K562 (cell line): ENCODE data around the gene TRIM69. TPM values are rescaled to one million over a fixed set of nuclear protein-coding genes. Genes with fewer than 3 reads are reported as not detected.
A peak's percentile ranks its signal among the peaks of the same experiment; 100 is the strongest.

Source experiments
- CXXC5 ChIP-seq: fragments of 250-450 bp; sonication (Bioruptor Pico); IDR thresholded peaks from 2 replicates; pipeline ENCODE4 v1.8.0; 2022; ENCODE audit warnings: inconsistent platforms, mild to moderate bottlenecking, moderate library complexity
- DMBX1 ChIP-seq: fragments of 250-450 bp; sonication (Bioruptor Pico); IDR thresholded peaks from 2 replicates; pipeline ENCODE4 v1.8.0; 2022; ENCODE audit warnings: inconsistent platforms, mild to moderate bottlenecking, moderate library complexity, borderline replicate concordance
- FOXJ2 ChIP-seq: fragments of 200-800 bp; sonication (Bioruptor generic); IDR thresholded peaks from 2 replicates; pipeline ENCODE4 v1.6.1; 2016; ENCODE audit warnings: missing genetic modification characterization, missing compliant biosample characterization
- HMG20B ChIP-seq: fragments of 250-450 bp; sonication (Bioruptor Pico); IDR thresholded peaks from 2 replicates; pipeline ENCODE4 v1.5.0; 2021; ENCODE audit warnings: mild to moderate bottlenecking
- HNRNPL ChIP-seq: fragments of 200-400 bp; formaldehyde crosslinking; IDR thresholded peaks from 2 replicates; pipeline ENCODE4 v1.6.1; 2017; ENCODE audit warnings: low read depth, mild to moderate bottlenecking, low read length
- NR3C1 ChIP-seq: sonication (generic); formaldehyde crosslinking; IDR thresholded peaks from 2 replicates; pipeline ENCODE4 v1.8.1; 2022; ENCODE audit warnings: missing genetic modification reagents
- ZFP30 ChIP-seq: fragments of 250-450 bp; sonication (Bioruptor Pico); IDR thresholded peaks from 2 replicates; pipeline ENCODE4 v1.8.0; 2022; ENCODE audit warnings: moderate library complexity, mild to moderate bottlenecking, inconsistent platforms, borderline replicate concordance
- ZNF586 ChIP-seq: fragments of 450-650 bp; formaldehyde crosslinking; conservative IDR thresholded peaks from 2 replicates; pipeline ENCODE4 v1.4.0; 2020; ENCODE audit warnings: mild to moderate bottlenecking, moderate library complexity
- polyA plus RNA-seq, 8 experiments: library from polyadenylated mRNA; depleted of rRNA in 4 of 8; stranded (reverse) in 5 of 8; unstranded in 3 of 8; fragments of >200 nt; fragmentation: Nextera tagmentation in 2 of 8; fragmentation: Illumina TruSeq in 1 of 8; extraction: Ambion mirVana in 2 of 8; extraction: Trizol in 1 of 8; gene quantifications; 2 replicates each; pipeline versions ENCODE4 v1.2.1 to v1.2.3, GENCODE V29; 2011 to 2014; ENCODE audit warnings: inconsistent platforms in 1 of 8, missing spikeins in 1 of 8
- total RNA-seq, 7 experiments: library from RNA; depleted of rRNA in 6 of 7; stranded (reverse); fragments of >200 nt in 6 of 7; fragmentation: Illumina TruSeq in 2 of 7; extraction: Trizol in 2 of 7; gene quantifications; 2 replicates each; pipeline versions ENCODE4 v1.2.1 to v1.2.3, GENCODE V29; 2011 to 2021; ENCODE audit warnings: low replicate concordance in 1 of 7
- TF ChIP-seq, protein P1 (sequence below): sonication (generic); formaldehyde crosslinking; IDR thresholded peaks from 2 replicates; pipeline ENCODE4 v1.8.0; 2022; ENCODE audit warnings: mild to moderate bottlenecking, low read depth, missing genetic modification reagents
- TF ChIP-seq, protein P2 (sequence below), 3 experiments: IDR thresholded peaks in 2 of 3; conservative IDR thresholded peaks in 1 of 3; 2 replicates each; pipeline ENCODE4 v1.5.1; 2011 to 2012; ENCODE audit warnings: low read length in 3 of 3, mild to moderate bottlenecking in 3 of 3, control low read depth in 2 of 3, improper control_type of control experiment in 1 of 3, inconsistent platforms in 1 of 3, low read depth in 1 of 3, mixed read lengths in 1 of 3, moderate library complexity in 1 of 3; ENCODE audit not compliant: insufficient read depth in 2 of 3
- TF ChIP-seq, protein P3 (sequence below): IDR thresholded peaks from 2 replicates; pipeline ENCODE4 v1.6.1; 2016; ENCODE audit warnings: missing genetic modification characterization, missing compliant biosample characterization
- TF ChIP-seq, protein P4 (sequence below): fragments of 450-650 bp; IDR thresholded peaks from 2 replicates; pipeline ENCODE4 v1.6.1; 2016; ENCODE audit warnings: missing biosample characterization, missing genetic modification characterization
- TF ChIP-seq, protein P5 (sequence below): fragments of 450-650 bp; IDR thresholded peaks from 2 replicates; pipeline ENCODE4 v1.6.1; 2017; ENCODE audit warnings: mild to moderate bottlenecking, moderate library complexity
- TF ChIP-seq, protein P6 (sequence below): fragments of 250-450 bp; sonication (Bioruptor Pico); IDR thresholded peaks from 2 replicates; pipeline ENCODE4 v1.8.0; 2022; ENCODE audit warnings: moderate library complexity, mild to moderate bottlenecking, inconsistent platforms
- TF ChIP-seq, protein P7 (sequence below): sonication (generic); formaldehyde crosslinking; IDR thresholded peaks from 2 replicates; pipeline ENCODE4 v1.8.0; 2022; ENCODE audit warnings: mild to moderate bottlenecking, missing genetic modification reagents
- TF ChIP-seq, protein P8 (sequence below): fragments of 250-450 bp; sonication (Bioruptor Pico); IDR thresholded peaks from 2 replicates; pipeline ENCODE4 v1.8.0; 2022; ENCODE audit warnings: moderate library complexity, mild to moderate bottlenecking, inconsistent platforms

The TRIM69 gene
- total and polyA plus RNA-seq, 9 of the 15 experiments (the other 6 are each of a cell fraction or from before 2014, with no cell fraction given) = 1.0 to 4.3 (median 2.3) TPM

DNA sequence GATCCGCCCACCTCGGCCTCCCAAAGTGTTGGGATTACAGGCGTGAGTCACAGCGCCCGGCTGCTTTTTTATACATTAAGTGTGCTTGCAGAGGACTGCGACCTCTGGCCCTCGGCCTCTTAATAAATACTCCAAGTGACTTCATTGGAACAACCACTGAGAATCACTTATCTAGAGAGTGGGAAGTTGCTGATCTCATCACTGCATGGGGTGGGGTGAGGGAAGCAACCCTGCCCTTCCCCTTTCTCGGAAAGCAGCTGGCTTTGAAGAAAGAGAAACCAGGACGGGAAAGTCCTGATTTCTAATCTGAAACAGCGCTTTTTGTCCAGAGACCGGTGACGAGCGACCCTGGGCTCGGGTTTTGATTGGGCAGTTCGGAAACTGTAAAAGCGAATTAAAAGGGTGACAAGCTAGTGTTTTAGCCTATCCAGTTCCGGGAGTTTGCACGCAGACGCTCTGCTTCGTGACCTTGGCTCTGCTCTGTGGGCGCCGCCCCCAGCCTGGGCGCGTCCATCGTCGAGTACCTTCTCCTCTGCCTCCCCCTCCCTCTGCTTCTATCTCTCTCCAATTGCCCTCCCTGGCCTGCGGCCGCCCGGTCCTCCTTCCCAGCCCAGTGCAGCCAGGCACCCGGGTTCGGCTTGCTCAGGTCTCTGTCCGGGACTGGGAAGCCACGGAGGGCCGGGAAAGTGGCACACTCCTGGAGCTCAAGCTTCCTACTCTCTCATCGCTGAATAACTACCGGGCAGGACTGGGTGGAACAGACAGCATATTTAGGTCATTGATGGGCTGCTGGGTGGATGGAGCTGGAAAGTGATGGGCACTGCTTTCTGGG is 7.5 kb upstream of the TRIM69 start (continued):
- TF ChIP-seq HMG20B (CRISPR knock-in tag) (no peak), FOXJ2 (tag) (peak; percentile 87), DMBX1 (CRISPR knock-in tag) (no peak; the same call in 1 of the 2 replicates), HNRNPL (no peak), CXXC5 (CRISPR knock-in tag) (peak; percentile 56; the same call in 1 of the 2 replicates), NR3C1 (CRISPR knock-in tag) (no peak), ZNF586 (CRISPR knock-in tag) (no peak), ZFP30 (no peak)
- TF ChIP-seq, protein P1, sequence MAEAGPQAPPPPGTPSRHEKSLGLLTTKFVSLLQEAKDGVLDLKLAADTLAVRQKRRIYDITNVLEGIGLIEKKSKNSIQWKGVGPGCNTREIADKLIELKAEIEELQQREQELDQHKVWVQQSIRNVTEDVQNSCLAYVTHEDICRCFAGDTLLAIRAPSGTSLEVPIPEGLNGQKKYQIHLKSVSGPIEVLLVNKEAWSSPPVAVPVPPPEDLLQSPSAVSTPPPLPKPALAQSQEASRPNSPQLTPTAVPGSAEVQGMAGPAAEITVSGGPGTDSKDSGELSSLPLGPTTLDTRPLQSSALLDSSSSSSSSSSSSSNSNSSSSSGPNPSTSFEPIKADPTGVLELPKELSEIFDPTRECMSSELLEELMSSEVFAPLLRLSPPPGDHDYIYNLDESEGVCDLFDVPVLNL (CRISPR knock-in tag) = no peak
- TF ChIP-seq, protein P2, sequence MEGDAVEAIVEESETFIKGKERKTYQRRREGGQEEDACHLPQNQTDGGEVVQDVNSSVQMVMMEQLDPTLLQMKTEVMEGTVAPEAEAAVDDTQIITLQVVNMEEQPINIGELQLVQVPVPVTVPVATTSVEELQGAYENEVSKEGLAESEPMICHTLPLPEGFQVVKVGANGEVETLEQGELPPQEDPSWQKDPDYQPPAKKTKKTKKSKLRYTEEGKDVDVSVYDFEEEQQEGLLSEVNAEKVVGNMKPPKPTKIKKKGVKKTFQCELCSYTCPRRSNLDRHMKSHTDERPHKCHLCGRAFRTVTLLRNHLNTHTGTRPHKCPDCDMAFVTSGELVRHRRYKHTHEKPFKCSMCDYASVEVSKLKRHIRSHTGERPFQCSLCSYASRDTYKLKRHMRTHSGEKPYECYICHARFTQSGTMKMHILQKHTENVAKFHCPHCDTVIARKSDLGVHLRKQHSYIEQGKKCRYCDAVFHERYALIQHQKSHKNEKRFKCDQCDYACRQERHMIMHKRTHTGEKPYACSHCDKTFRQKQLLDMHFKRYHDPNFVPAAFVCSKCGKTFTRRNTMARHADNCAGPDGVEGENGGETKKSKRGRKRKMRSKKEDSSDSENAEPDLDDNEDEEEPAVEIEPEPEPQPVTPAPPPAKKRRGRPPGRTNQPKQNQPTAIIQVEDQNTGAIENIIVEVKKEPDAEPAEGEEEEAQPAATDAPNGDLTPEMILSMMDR (IDR thresholded peaks at IDR 0.05 in 2 of 3, conservative IDR thresholded peaks at IDR 0.05 in 1 of 3; ENCODE audit: insufficient read depth in 2 of 3, low read depth in 1 of 3, low read length in 3 of 3) = peak in 1 of 3 experiments; percentile 11; a peak in 1 of 6 replicates
- TF ChIP-seq, protein P3, sequence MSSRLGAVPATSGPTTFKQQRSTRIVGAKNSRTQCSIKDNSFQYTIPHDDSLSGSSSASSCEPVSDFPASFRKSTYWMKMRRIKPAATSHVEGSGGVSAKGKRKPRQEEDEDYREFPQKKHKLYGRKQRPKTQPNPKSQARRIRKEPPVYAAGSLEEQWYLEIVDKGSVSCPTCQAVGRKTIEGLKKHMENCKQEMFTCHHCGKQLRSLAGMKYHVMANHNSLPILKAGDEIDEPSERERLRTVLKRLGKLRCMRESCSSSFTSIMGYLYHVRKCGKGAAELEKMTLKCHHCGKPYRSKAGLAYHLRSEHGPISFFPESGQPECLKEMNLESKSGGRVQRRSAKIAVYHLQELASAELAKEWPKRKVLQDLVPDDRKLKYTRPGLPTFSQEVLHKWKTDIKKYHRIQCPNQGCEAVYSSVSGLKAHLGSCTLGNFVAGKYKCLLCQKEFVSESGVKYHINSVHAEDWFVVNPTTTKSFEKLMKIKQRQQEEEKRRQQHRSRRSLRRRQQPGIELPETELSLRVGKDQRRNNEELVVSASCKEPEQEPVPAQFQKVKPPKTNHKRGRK (tag) = no peak
- TF ChIP-seq, protein P4, sequence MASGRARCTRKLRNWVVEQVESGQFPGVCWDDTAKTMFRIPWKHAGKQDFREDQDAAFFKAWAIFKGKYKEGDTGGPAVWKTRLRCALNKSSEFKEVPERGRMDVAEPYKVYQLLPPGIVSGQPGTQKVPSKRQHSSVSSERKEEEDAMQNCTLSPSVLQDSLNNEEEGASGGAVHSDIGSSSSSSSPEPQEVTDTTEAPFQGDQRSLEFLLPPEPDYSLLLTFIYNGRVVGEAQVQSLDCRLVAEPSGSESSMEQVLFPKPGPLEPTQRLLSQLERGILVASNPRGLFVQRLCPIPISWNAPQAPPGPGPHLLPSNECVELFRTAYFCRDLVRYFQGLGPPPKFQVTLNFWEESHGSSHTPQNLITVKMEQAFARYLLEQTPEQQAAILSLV (tag) = no peak
- TF ChIP-seq, protein P5, sequence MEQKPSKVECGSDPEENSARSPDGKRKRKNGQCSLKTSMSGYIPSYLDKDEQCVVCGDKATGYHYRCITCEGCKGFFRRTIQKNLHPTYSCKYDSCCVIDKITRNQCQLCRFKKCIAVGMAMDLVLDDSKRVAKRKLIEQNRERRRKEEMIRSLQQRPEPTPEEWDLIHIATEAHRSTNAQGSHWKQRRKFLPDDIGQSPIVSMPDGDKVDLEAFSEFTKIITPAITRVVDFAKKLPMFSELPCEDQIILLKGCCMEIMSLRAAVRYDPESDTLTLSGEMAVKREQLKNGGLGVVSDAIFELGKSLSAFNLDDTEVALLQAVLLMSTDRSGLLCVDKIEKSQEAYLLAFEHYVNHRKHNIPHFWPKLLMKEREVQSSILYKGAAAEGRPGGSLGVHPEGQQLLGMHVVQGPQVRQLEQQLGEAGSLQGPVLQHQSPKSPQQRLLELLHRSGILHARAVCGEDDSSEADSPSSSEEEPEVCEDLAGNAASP = no peak
- TF ChIP-seq, protein P6, sequence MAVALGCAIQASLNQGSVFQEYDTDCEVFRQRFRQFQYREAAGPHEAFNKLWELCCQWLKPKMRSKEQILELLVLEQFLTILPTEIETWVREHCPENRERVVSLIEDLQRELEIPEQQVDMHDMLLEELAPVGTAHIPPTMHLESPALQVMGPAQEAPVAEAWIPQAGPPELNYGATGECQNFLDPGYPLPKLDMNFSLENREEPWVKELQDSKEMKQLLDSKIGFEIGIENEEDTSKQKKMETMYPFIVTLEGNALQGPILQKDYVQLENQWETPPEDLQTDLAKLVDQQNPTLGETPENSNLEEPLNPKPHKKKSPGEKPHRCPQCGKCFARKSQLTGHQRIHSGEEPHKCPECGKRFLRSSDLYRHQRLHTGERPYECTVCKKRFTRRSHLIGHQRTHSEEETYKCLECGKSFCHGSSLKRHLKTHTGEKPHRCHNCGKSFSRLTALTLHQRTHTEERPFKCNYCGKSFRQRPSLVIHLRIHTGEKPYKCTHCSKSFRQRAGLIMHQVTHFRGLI (CRISPR knock-in tag) = no peak
- TF ChIP-seq, protein P7, sequence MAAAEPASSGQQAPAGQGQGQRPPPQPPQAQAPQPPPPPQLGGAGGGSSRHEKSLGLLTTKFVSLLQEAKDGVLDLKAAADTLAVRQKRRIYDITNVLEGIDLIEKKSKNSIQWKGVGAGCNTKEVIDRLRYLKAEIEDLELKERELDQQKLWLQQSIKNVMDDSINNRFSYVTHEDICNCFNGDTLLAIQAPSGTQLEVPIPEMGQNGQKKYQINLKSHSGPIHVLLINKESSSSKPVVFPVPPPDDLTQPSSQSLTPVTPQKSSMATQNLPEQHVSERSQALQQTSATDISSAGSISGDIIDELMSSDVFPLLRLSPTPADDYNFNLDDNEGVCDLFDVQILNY (CRISPR knock-in tag) = no peak
- TF ChIP-seq, protein P8, sequence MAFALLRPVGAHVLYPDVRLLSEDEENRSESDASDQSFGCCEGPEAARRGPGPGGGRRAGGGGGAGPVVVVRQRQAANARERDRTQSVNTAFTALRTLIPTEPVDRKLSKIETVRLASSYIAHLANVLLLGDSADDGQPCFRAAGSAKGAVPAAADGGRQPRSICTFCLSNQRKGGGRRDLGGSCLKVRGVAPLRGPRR (CRISPR knock-in tag) = no peak
